ENCODE measurements around the gene DVL2. TPM values are rescaled to one million over a fixed set of nuclear protein-coding genes. Genes with fewer than 3 reads are reported as not detected.

The DVL2 gene
- polyA plus RNA-seq (2013, experiment 1 of 2), result 67.5 TPM
- 54.8 TPM for polyA plus RNA-seq (2013, experiment 2 of 2)

- H3K27ac ChIP-seq (ENCODE audit: low read depth, low read length, severe bottlenecking), result peak within 1 kb of the TSS; percentile 87
- H3K4me3 ChIP-seq (ENCODE audit: extremely low read depth, insufficient read depth, low read length, poor library complexity, severe bottlenecking), result peak within 1 kb of the TSS; percentile 86
- peaks cover 51% of the 10 kb centered on the region for H3K36me3 ChIP-seq (ENCODE audit: control insufficient read depth, insufficient read depth, low read length)
- H3K4me1 ChIP-seq (ENCODE audit: control insufficient read depth, insufficient read depth, low read length, poor library complexity, severe bottlenecking), result peaks cover 41% of the 10 kb centered on the region
- H3K9me3 ChIP-seq (ENCODE audit: control insufficient read depth, low read length), result no peaks in the 10 kb centered on the region
- 1% methylated on average over 56 to 59 of the region's 72 CpGs for WGBS, 2 experiments (ENCODE audit: insufficient coverage in 2 of 2)
These were observed at the start of gene DVL2 for GRCh38 chr17:7234083-7234951. Gene DVL2 (minus strand): TSS chr17:7234517. CDS start chr17:7234262, 255 bp downstream.

- H3K4me1 ChIP-seq (ENCODE audit: control insufficient read depth, insufficient read depth, low read length, poor library complexity, severe bottlenecking), result peaks cover 3% of the 10 kb centered on the region
- H3K4me3 ChIP-seq (ENCODE audit: extremely low read depth, insufficient read depth, low read length, poor library complexity, severe bottlenecking), result no peak overlapping the region
- WGBS, 2 experiments (ENCODE audit: insufficient coverage in 2 of 2), result 90 to 96% methylated on average over 5 to 17 of the region's 18 CpGs
- no peaks in the 10 kb centered on the region for H3K9me3 ChIP-seq (ENCODE audit: control insufficient read depth, low read length)
- no peak overlapping the region for H3K27ac ChIP-seq (ENCODE audit: low read depth, low read length, severe bottlenecking)
- no peaks in the 10 kb centered on the region for H3K36me3 ChIP-seq (ENCODE audit: control insufficient read depth, insufficient read depth, low read length)
These were observed 49.3 kb upstream of the DVL2 start for GRCh38 chr17:7283471-7284216.

GRCh38 chr17:7282752-7283321, 48.5 kb upstream of the DVL2 start:
- Histone ChIP-seq H3K36me3 (ENCODE audit: control insufficient read depth, insufficient read depth, low read length) (no peaks in the 10 kb centered on the region), H3K27ac (ENCODE audit: low read depth, low read length, severe bottlenecking) (no peak overlapping the region), H3K4me1 (ENCODE audit: control insufficient read depth, insufficient read depth, low read length, poor library complexity, severe bottlenecking) (peaks cover 3% of the 10 kb centered on the region), H3K9me3 (ENCODE audit: control insufficient read depth, low read length) (no peaks in the 10 kb centered on the region), H3K4me3 (ENCODE audit: extremely low read depth, insufficient read depth, low read length, poor library complexity, severe bottlenecking) (peak overlapping the region; percentile 46)
- 89 to 98% methylated on average over 5 to 6 of the region's 6 CpGs for WGBS, 2 experiments (ENCODE audit: insufficient coverage in 2 of 2)

GRCh38 chr17:7281953-7282751, 47.8 kb upstream of the DVL2 start:
- H3K4me3 ChIP-seq (ENCODE audit: extremely low read depth, insufficient read depth, low read length, poor library complexity, severe bottlenecking), result peak overlapping the region; percentile 46
- WGBS, 2 experiments (ENCODE audit: insufficient coverage in 2 of 2), result 2 to 6% methylated on average over 27 to 30 of the region's 43 CpGs
- H3K27ac ChIP-seq (ENCODE audit: low read depth, low read length, severe bottlenecking), result no peak overlapping the region
- H3K36me3 ChIP-seq (ENCODE audit: control insufficient read depth, insufficient read depth, low read length), result no peaks in the 10 kb centered on the region
- H3K9me3 ChIP-seq (ENCODE audit: control insufficient read depth, low read length), result no peaks in the 10 kb centered on the region
- H3K4me1 ChIP-seq (ENCODE audit: control insufficient read depth, insufficient read depth, low read length, poor library complexity, severe bottlenecking), result peaks cover 3% of the 10 kb centered on the region

- peak within 1 kb of the TSS; percentile 50 for H3K27ac ChIP-seq (ENCODE audit: low read depth, low read length, severe bottlenecking)
These were observed 47.0 kb upstream of the DVL2 start, which contains the start of gene SLC2A4 for GRCh38 chr17:7281074-7281952. Gene SLC2A4 (plus strand): TSS chr17:7281718. CDS start chr17:7281935, 217 bp downstream.

GRCh38 chr17:7280519-7281073, 46.3 kb upstream of the DVL2 start:
- peak overlapping the region; percentile 50 for H3K27ac ChIP-seq (ENCODE audit: low read depth, low read length, severe bottlenecking)
- 1 to 3% methylated on average over 18 to 26 of the region's 29 CpGs for WGBS, 2 experiments (ENCODE audit: insufficient coverage in 2 of 2)
- peaks cover 3% of the 10 kb centered on the region for H3K4me1 ChIP-seq (ENCODE audit: control insufficient read depth, insufficient read depth, low read length, poor library complexity, severe bottlenecking)
- no peaks in the 10 kb centered on the region for H3K9me3 ChIP-seq (ENCODE audit: control insufficient read depth, low read length)
- H3K36me3 ChIP-seq (ENCODE audit: control insufficient read depth, insufficient read depth, low read length), result no peaks in the 10 kb centered on the region
- H3K4me3 ChIP-seq (ENCODE audit: extremely low read depth, insufficient read depth, low read length, poor library complexity, severe bottlenecking), result peak overlapping the region; percentile 46

More at GRCh38 chr17:7281074-7281952, 47.0 kb upstream of the DVL2 start, which contains the start of gene SLC2A4:
- peaks cover 3% of the 10 kb centered on the region for H3K4me1 ChIP-seq (ENCODE audit: control insufficient read depth, insufficient read depth, low read length, poor library complexity, severe bottlenecking)
- H3K9me3 ChIP-seq (ENCODE audit: control insufficient read depth, low read length), result no peaks in the 10 kb centered on the region
- H3K4me3 ChIP-seq (ENCODE audit: extremely low read depth, insufficient read depth, low read length, poor library complexity, severe bottlenecking), result peak within 1 kb of the TSS; percentile 46
- H3K36me3 ChIP-seq (ENCODE audit: control insufficient read depth, insufficient read depth, low read length), result no peaks in the 10 kb centered on the region
- WGBS, 2 experiments (ENCODE audit: insufficient coverage in 2 of 2), result 0% methylated on average over 55 to 63 of the region's 71 CpGs

DNA sequence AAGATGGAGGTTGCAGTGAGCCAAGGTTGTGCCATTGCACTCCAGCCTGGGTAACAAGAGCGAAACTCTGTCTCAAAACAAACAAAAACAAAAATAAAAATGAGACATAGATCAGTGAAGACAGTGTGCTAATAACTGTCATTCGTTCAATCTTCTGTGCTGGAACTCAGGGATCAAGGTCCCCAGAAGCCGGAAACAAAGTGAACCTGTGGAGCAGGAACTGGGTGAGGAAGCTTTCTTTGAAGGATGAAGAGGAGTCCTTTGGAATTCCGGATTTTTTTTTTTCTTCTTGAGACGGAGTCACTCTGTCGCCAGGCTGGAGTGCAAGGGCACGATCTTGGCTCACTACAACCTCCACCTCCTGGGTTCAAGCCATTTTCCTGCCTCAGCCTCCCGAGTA, 45.1 kb upstream of the DVL2 start:
- H3K9me3 ChIP-seq (ENCODE audit: control insufficient read depth, low read length), result no peaks in the 10 kb centered on the region
- WGBS, 2 experiments (ENCODE audit: insufficient coverage in 2 of 2), result 87 to 94% methylated on average over 5 of the region's 8 CpGs
- no peak overlapping the region for H3K4me3 ChIP-seq (ENCODE audit: extremely low read depth, insufficient read depth, low read length, poor library complexity, severe bottlenecking)
- H3K4me1 ChIP-seq (ENCODE audit: control insufficient read depth, insufficient read depth, low read length, poor library complexity, severe bottlenecking), result peaks cover 3% of the 10 kb centered on the region
- H3K36me3 ChIP-seq (ENCODE audit: control insufficient read depth, insufficient read depth, low read length), result no peaks in the 10 kb centered on the region
- H3K27ac ChIP-seq (ENCODE audit: low read depth, low read length, severe bottlenecking), result no peak overlapping the region

- WGBS, 2 experiments (ENCODE audit: insufficient coverage in 2 of 2), result no CpG with 5 or more reads among the region's 1 CpG
- no peaks in the 10 kb centered on the region for H3K9me3 ChIP-seq (ENCODE audit: control insufficient read depth, low read length)
- H3K36me3 ChIP-seq (ENCODE audit: control insufficient read depth, insufficient read depth, low read length), result no peaks in the 10 kb centered on the region
- H3K4me1 ChIP-seq (ENCODE audit: control insufficient read depth, insufficient read depth, low read length, poor library complexity, severe bottlenecking), result peaks cover 7% of the 10 kb centered on the region
- no peak overlapping the region for H3K27ac ChIP-seq (ENCODE audit: low read depth, low read length, severe bottlenecking)
- no peak overlapping the region for H3K4me3 ChIP-seq (ENCODE audit: extremely low read depth, insufficient read depth, low read length, poor library complexity, severe bottlenecking)
These were observed 32.5 kb upstream of the DVL2 start for GRCh38 chr17:7266784-7267183.

GRCh38 chr17:7263801-7264078, 29.4 kb upstream of the DVL2 start:
- Histone ChIP-seq H3K9me3 (ENCODE audit: control insufficient read depth, low read length) (no peaks in the 10 kb centered on the region), H3K4me3 (ENCODE audit: extremely low read depth, insufficient read depth, low read length, poor library complexity, severe bottlenecking) (no peak overlapping the region), H3K27ac (ENCODE audit: low read depth, low read length, severe bottlenecking) (no peak overlapping the region), H3K36me3 (ENCODE audit: control insufficient read depth, insufficient read depth, low read length) (peaks cover 15% of the 10 kb centered on the region), H3K4me1 (ENCODE audit: control insufficient read depth, insufficient read depth, low read length, poor library complexity, severe bottlenecking) (peaks cover 7% of the 10 kb centered on the region)
- 63 to 67% methylated on average over 4 of the region's 4 CpGs for WGBS, 2 experiments (ENCODE audit: insufficient coverage in 2 of 2)

All from mesodermal cell (in vitro differentiated cells).